A673 (cell line): Measurements from ENCODE around the gene PPP1R12C.

ENCODE experiments used
- CTCF ChIP-seq: fragments of 300-800, 200-600 bp; sonication (generic); conservative IDR thresholded peaks from 2 replicates; pipeline ENCODE4 v1.5.1; 2017; ENCODE audit warnings: low read depth, mild to moderate bottlenecking, antibody characterized with exemption, low read length, moderate library complexity, mixed read lengths
- EZH2 ChIP-seq: fragments of 200-600 bp; sonication (generic); IDR thresholded peaks from 2 replicates; pipeline ENCODE4 v1.6.1; 2017; ENCODE audit warnings: borderline replicate concordance, low read depth, mild to moderate bottlenecking, mixed read lengths, antibody characterized with exemption, low read length; ENCODE audit not compliant: poor library complexity, severe bottlenecking

GRCh38 chr19:55092423-55093318 is 24.8 kb downstream of the PPP1R12C start:
- TF ChIP-seq CTCF (no peak), EZH2 (no peak)
